ENCODE data around the gene RFWD3.

- no peak for TF ChIP-seq CTCF (IDR thresholded peaks at IDR 0.05)
- no peak for TF ChIP-seq POLR2AphosphoS5 (IDR thresholded peaks at IDR 0.05)
These were observed 14.0 kb upstream of the RFWD3 start for GRCh38 chr16:74680681-74681080.
